Measurements from ENCODE around the gene RBM24. TPM values are rescaled to one million over a fixed set of nuclear protein-coding genes. Genes with fewer than 3 reads are reported as not detected.

RBM24 gene
- total and polyA plus RNA-seq, 10 of the 15 experiments (the other 5 are each of a cell fraction or from before 2014, with no cell fraction given): 0.08 to 0.09 (median 0.09) TPM; not detected in 7

GRCh38 chr6:17265570-17265969 lies 15.6 kb upstream of the RBM24 start (continued):
- no peak for TF ChIP-seq HSF1 (IDR thresholded peaks at IDR 0.05; ENCODE audit: low read depth, low read length)
- no peak for TF ChIP-seq ZBED1 (IDR thresholded peaks at IDR 0.05; ENCODE audit: borderline replicate concordance)
- TF ChIP-seq PAX8 (IDR thresholded peaks at IDR 0.05): no peak
- no peak for TF ChIP-seq NFYA (IDR thresholded peaks at IDR 0.05; ENCODE audit: borderline replicate concordance, low read depth, low read length)
- no peak for TF ChIP-seq REST (IDR thresholded peaks at IDR 0.05; ENCODE audit: low read depth, low read length)

GRCh38 chr6:17267566-17267965 lies 13.6 kb upstream of the RBM24 start:
- CTCF ChIA-PET: interaction anchor here (1.4 to 1.5 kb wide), 2 partner anchors 12 to 317 kb away, joined by 3 read pairs; no protein-coding TSS in a partner anchor
- SMC1A ChIA-PET (ENCODE audit: uncharacterized antibody, unreplicated experiment): no interaction called here
- Histone ChIP-seq H3K4me2 (ENCODE audit: control insufficient read depth, insufficient read depth) (no peak overlapping the region), H3K9ac (ENCODE audit: control insufficient read depth, insufficient read depth, low read length) (no peak overlapping the region), H3K4me3 (no peak overlapping the region), H3K27me3 (replicated peaks in 1 of 2; ENCODE audit: control insufficient read depth in 2 of 2, insufficient read depth in 2 of 2, low read length in 1 of 2) (no peaks in the 10 kb centered on the region), H3K36me3 (ENCODE audit: control insufficient read depth in 2 of 2, insufficient read depth in 2 of 2, low read length in 1 of 2) (no peaks in the 10 kb centered on the region), H2AFZ (ENCODE audit: control insufficient read depth, low read depth, low read length) (no peak overlapping the region), H3K27ac (ENCODE audit: control insufficient read depth, insufficient read depth) (no peak overlapping the region), H3K79me2 (ENCODE audit: control insufficient read depth, insufficient read depth, low read length) (no peaks in the 10 kb centered on the region), H3K4me1 (ENCODE audit: control insufficient read depth, insufficient read depth, low read length) (no peaks in the 10 kb centered on the region), H3K9me3 (replicated peaks; ENCODE audit: control insufficient read depth, insufficient read depth, low read length) (no peaks in the 10 kb centered on the region), H4K20me1 (ENCODE audit: control insufficient read depth, insufficient read depth) (no peaks in the 10 kb centered on the region)
- no TSS peak for BruUV-seq (replicated peaks)
- RAD21 ChIA-PET (ENCODE audit: unreplicated experiment): no interaction called here
- 52% methylated on average over 3 of the region's 3 CpGs for WGBS (ENCODE audit: insufficient coverage, insufficient replicate concordance, low lambda C conversion rate, missing lambda C conversion rate)
- no peak for DNase-seq (ENCODE audit: low read depth, low spot score)
- ATAC-seq: no peak
- FAIRE-seq: no peak
- POLR2A ChIA-PET: no interaction called here
- no peak for TF ChIP-seq CEBPB (IDR thresholded peaks at IDR 0.05; ENCODE audit: borderline replicate concordance in 1 of 2, low read depth in 2 of 2, low read length in 2 of 2)
- TF ChIP-seq IKZF2 (IDR thresholded peaks at IDR 0.05): no peak
- no peak for TF ChIP-seq SREBF1 (IDR thresholded peaks at IDR 0.05; ENCODE audit: low read length)
- no peak for TF ChIP-seq TCF12 (IDR thresholded peaks at IDR 0.05; ENCODE audit: low read depth, low read length)
- no peak for TF ChIP-seq TARDBP (IDR thresholded peaks at IDR 0.05; ENCODE audit: borderline replicate concordance)
- no peak for TF ChIP-seq ZSCAN29 (IDR thresholded peaks at IDR 0.05)
- TF ChIP-seq ASH2L (IDR thresholded peaks at IDR 0.05; ENCODE audit: borderline replicate concordance, low read depth): no peak
- no peak for TF ChIP-seq YY1 (IDR thresholded peaks at IDR 0.05; ENCODE audit: low read depth, low read length)
- no peak for TF ChIP-seq NBN (IDR thresholded peaks at IDR 0.05)
- TF ChIP-seq PAX8 (IDR thresholded peaks at IDR 0.05): no peak
- TF ChIP-seq LARP7 (IDR thresholded peaks at IDR 0.05): no peak
- TF ChIP-seq RAD21 (IDR thresholded peaks at IDR 0.05; ENCODE audit: insufficient read depth, low read depth, low read length): no peak
- no peak for TF ChIP-seq NFYB (IDR thresholded peaks at IDR 0.05; ENCODE audit: insufficient read depth, low read depth, low read length)
- intact Hi-C loops (cut with micrococcal nuclease; ENCODE audit: unreplicated experiment) (no loop called here), in situ Hi-C loops (cut with MboI) (no loop called here)

All from GM12878 (cell line).